AG09309 (cell line): Measurements from ENCODE around the gene GP2.

Source experiments
- DNase-seq: peaks from one replicate; pipeline ENCODE4 v3.0.0-alpha.2; 2010; ENCODE audit warnings: low read depth
- H3K4me3 ChIP-seq: 2 replicates; pipeline ENCODE4 v1.5.1; 2011; ENCODE audit warnings: mild to moderate bottlenecking, low read depth, low read length, moderate library complexity; ENCODE audit not compliant: control insufficient read depth
- TF ChIP-seq, protein P1 (sequence below): IDR thresholded peaks from 2 replicates; pipeline ENCODE4 v1.5.1; 2011; ENCODE audit warnings: mild to moderate bottlenecking, low read depth, low read length, inconsistent platforms; ENCODE audit not compliant: insufficient read depth, control insufficient read depth; ENCODE audit errors: missing control alignments

GP2 gene

DNA sequence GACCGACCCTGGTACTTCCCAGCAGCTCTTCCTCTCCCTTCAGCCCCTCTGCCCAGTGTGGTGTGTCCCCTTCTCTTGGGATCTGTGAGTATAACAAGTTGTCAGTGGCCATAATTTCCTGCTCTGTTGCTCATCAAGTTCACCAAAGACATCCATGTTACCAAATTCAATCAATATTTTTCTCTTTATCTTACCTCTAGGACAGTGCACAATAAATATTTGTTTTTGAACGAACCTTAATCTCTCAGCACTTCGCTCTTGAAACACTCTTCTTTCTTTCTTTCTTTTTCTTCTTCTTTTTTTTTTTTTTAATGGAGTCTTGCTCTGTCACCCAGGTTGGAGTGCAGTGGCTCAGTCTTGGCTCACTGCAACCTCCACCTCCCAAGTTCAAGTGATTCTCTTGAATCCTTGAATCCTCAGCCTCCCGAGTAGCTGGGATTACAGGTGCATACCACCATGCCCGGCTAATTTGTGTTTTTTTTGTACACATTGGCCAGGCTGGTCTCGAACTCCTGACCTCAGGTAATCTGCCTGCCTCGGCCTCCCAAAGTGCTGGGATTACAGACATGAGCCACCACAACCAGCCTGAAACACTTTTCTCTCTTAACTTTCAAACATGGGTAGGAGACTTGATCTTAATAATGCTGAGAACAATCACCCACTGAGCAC lies 27.9 kb upstream of the GP2 start:
- DNase-seq, result no peak
- TF ChIP-seq, protein P1, sequence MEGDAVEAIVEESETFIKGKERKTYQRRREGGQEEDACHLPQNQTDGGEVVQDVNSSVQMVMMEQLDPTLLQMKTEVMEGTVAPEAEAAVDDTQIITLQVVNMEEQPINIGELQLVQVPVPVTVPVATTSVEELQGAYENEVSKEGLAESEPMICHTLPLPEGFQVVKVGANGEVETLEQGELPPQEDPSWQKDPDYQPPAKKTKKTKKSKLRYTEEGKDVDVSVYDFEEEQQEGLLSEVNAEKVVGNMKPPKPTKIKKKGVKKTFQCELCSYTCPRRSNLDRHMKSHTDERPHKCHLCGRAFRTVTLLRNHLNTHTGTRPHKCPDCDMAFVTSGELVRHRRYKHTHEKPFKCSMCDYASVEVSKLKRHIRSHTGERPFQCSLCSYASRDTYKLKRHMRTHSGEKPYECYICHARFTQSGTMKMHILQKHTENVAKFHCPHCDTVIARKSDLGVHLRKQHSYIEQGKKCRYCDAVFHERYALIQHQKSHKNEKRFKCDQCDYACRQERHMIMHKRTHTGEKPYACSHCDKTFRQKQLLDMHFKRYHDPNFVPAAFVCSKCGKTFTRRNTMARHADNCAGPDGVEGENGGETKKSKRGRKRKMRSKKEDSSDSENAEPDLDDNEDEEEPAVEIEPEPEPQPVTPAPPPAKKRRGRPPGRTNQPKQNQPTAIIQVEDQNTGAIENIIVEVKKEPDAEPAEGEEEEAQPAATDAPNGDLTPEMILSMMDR, result no peak
- H3K4me3 ChIP-seq, result no peak overlapping the region

GRCh38 chr16:20353379-20353778 lies 26.1 kb upstream of the GP2 start:
- TF ChIP-seq, protein P1, result no peak
- H3K4me3 ChIP-seq, result no peak overlapping the region
- DNase-seq, result no peak

- no peak within 1 kb of the TSS for H3K4me3 ChIP-seq
- DNase-seq, result no peak
- TF ChIP-seq, protein P1, result no peak
Observed at GRCh38 chr16:20352615-20353014, 25.3 kb upstream of the GP2 start, which contains the start of gene UMOD. Gene UMOD, minus strand, starts transcription at chr16:20352715. Its CDS starts 1,978 bp downstream, at chr16:20350737.

DNA sequence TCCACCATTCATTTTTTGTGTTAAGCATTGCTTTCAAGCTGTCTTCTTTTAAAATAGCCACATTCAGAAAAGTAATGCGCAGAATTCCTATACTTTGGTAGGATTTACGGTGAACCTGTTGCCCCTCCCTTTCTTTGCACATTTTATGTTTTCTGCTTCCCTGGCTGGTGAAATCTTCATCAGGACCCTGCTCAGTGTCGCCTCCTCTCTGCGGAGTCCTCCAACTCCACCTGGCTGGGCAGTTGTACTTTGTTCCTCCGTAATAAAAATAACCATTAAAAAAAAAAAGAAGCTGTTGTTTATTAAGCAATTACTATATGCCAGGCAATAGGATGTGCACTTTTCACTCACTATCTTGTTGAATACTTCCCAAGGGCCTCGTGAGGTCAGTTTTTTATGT lies 22.3 kb upstream of the GP2 start:
- DNase-seq, result no peak
- H3K4me3 ChIP-seq, result no peak overlapping the region
- TF ChIP-seq, protein P1, result no peak

DNA sequence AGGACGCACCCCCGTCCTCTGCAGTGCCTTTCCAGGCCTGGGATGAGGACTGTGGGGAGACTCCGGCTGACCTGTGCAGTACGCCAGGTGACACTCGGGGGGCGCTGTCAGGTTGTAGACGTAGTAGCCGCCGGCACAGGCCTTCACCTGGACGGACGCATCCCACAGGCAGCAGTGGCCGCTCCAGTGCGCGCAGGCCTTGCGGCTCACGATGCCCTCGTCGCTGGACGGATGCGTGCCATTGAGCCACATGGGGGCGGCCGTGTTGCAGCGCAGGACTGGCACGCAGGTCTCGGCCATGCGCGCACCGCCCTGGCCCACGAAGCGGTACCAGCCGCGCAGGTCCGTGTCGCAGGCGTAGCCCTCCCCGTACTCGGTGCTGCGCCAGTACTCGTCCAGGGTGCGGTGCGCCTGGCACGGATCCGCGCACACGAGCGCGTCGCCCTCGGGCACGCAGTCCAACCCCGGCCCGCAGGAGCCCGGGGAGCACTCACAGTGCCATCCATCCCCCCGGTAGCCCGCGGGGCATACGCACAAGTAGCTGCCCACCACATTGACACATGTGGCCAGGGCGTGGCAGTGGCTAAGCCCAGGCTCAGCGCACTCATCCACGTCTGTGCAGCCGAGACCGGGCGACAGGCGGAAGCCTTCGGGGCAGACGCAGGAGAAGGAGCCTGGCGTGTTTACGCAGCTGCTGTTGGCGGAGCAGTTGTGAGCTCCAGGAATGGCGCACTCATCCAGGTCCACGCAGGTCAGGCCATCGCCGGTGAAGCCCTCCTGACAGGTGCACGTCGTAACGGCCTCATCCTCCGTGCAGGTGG lies 21.3 kb upstream of the GP2 start:
- DNase-seq, result no peak
- TF ChIP-seq, protein P1, result no peak
- no peak overlapping the region for H3K4me3 ChIP-seq

GRCh38 chr16:20347666-20348364 lies 20.5 kb upstream of the GP2 start:
- H3K4me3 ChIP-seq, result no peak overlapping the region
- no peak for DNase-seq

More at GRCh38 chr16:20347666-20348364, 20.5 kb upstream of the GP2 start:
- TF ChIP-seq, protein P1, result no peak
